Activated T-cell treated with anti-CD3 and anti-CD28 coated beads, Interleukin-2, amount 50 U/mL, for 24 hours (primary cell): ENCODE results near the gene UCK1.

Experiments used
- DNase-seq: peaks from one replicate; pipeline ENCODE4 v3.0.0-alpha.2; 2020
- H3K27ac Mint-ChIP-seq: 2 replicates; pipeline ENCODE4 v1.8.0; 2020; ENCODE audit warnings: mild to moderate bottlenecking, mixed read lengths
- H3K27me3 Mint-ChIP-seq: 2 replicates; pipeline ENCODE4 v1.8.0; 2020; ENCODE audit warnings: mixed read lengths
- H3K36me3 Mint-ChIP-seq: 2 replicates; pipeline ENCODE4 v1.8.0; 2020; ENCODE audit warnings: low read depth, mixed read lengths
- H3K4me1 Mint-ChIP-seq: 2 replicates; pipeline ENCODE4 v1.8.0; 2020; ENCODE audit warnings: low read depth, mixed read lengths
- H3K4me3 Mint-ChIP-seq: 2 replicates; pipeline ENCODE4 v1.8.0; 2020; ENCODE audit warnings: mild to moderate bottlenecking, moderate library complexity, mixed read lengths
- H3K9me3 Mint-ChIP-seq: 2 replicates; pipeline ENCODE4 v1.8.0; 2020; ENCODE audit warnings: mixed read lengths

Gene UCK1

GRCh38 chr9:131539223-131539923 is 8.3 kb upstream of the UCK1 start:
- H3K27ac Mint-ChIP-seq = peak overlapping the region; percentile 68
- H3K36me3 Mint-ChIP-seq = peaks cover 9% of the 10 kb centered on the region

GRCh38 chr9:131537946-131538345 is 6.9 kb upstream of the UCK1 start:
- Mint-ChIP-seq H3K27me3 (no peaks in the 10 kb centered on the region), H3K4me3 (no peak overlapping the region), H3K36me3 (peaks cover 2% of the 10 kb centered on the region), H3K27ac (no peak overlapping the region), H3K4me1 (peaks cover 32% of the 10 kb centered on the region), H3K9me3 (peaks cover 5% of the 10 kb centered on the region)
- DNase-seq = no peak

More at GRCh38 chr9:131539223-131539923, 8.3 kb upstream of the UCK1 start:
- Mint-ChIP-seq H3K4me3 (no peak overlapping the region), H3K27me3 (peaks cover 2% of the 10 kb centered on the region), H3K4me1 (peaks cover 29% of the 10 kb centered on the region), H3K9me3 (peaks cover 17% of the 10 kb centered on the region)
- no peak for DNase-seq

- Mint-ChIP-seq H3K4me3 (no peak overlapping the region), H3K27me3 (no peaks in the 10 kb centered on the region), H3K9me3 (no peaks in the 10 kb centered on the region), H3K27ac (no peak overlapping the region), H3K4me1 (peaks cover 32% of the 10 kb centered on the region), H3K36me3 (peaks cover 6% of the 10 kb centered on the region)
- DNase-seq = no peak
These were observed 3.7 kb upstream of the UCK1 start for GRCh38 chr9:131534721-131535237.

- peak; percentile 45 for DNase-seq
- peaks cover 31% of the 10 kb centered on the region for H3K4me1 Mint-ChIP-seq
- H3K4me3 Mint-ChIP-seq = peak overlapping the region; percentile 86
- peak overlapping the region; percentile 88 for H3K27ac Mint-ChIP-seq
- no peaks in the 10 kb centered on the region for H3K9me3 Mint-ChIP-seq
- H3K27me3 Mint-ChIP-seq = no peaks in the 10 kb centered on the region
- H3K36me3 Mint-ChIP-seq = peaks cover 43% of the 10 kb centered on the region
These were observed 530 bp downstream of the UCK1 start for GRCh38 chr9:131530546-131530919.

GRCh38 chr9:131529597-131530545 is 1.2 kb downstream of the UCK1 start:
- peak overlapping the region; percentile 86 for H3K4me3 Mint-ChIP-seq
- peaks cover 29% of the 10 kb centered on the region for H3K4me1 Mint-ChIP-seq
- no peaks in the 10 kb centered on the region for H3K27me3 Mint-ChIP-seq
- DNase-seq = no peak
- H3K27ac Mint-ChIP-seq = peak overlapping the region; percentile 88
- no peaks in the 10 kb centered on the region for H3K9me3 Mint-ChIP-seq
- peaks cover 50% of the 10 kb centered on the region for H3K36me3 Mint-ChIP-seq

- Mint-ChIP-seq H3K27me3 (no peaks in the 10 kb centered on the region), H3K36me3 (peaks cover 58% of the 10 kb centered on the region), H3K4me1 (peaks cover 28% of the 10 kb centered on the region), H3K4me3 (peak overlapping the region; percentile 86), H3K9me3 (no peaks in the 10 kb centered on the region), H3K27ac (no peak overlapping the region)
- no peak for DNase-seq
These were observed 2.1 kb downstream of the UCK1 start for GRCh38 chr9:131528886-131529505.

- no peak for DNase-seq
- Mint-ChIP-seq H3K4me1 (peaks cover 28% of the 10 kb centered on the region), H3K9me3 (no peaks in the 10 kb centered on the region), H3K4me3 (peak overlapping the region; percentile 58), H3K27ac (peak overlapping the region; percentile 50), H3K36me3 (peaks cover 66% of the 10 kb centered on the region), H3K27me3 (no peaks in the 10 kb centered on the region)
These were observed 2.9 kb downstream of the UCK1 start for GRCh38 chr9:131528186-131528585.

GRCh38 chr9:131525643-131526565 is 5.2 kb downstream of the UCK1 start:
- Mint-ChIP-seq H3K36me3 (peaks cover 89% of the 10 kb centered on the region), H3K4me1 (peaks cover 26% of the 10 kb centered on the region)

GRCh38 chr9:131524665-131525315 is 6.3 kb downstream of the UCK1 start:
- H3K4me3 Mint-ChIP-seq = no peak overlapping the region
- no peak for DNase-seq
- peak overlapping the region; percentile 63 for H3K27ac Mint-ChIP-seq
- peaks cover 95% of the 10 kb centered on the region for H3K36me3 Mint-ChIP-seq
- peaks cover 20% of the 10 kb centered on the region for H3K4me1 Mint-ChIP-seq
- H3K9me3 Mint-ChIP-seq = no peaks in the 10 kb centered on the region
- no peaks in the 10 kb centered on the region for H3K27me3 Mint-ChIP-seq

More at GRCh38 chr9:131525643-131526565, 5.2 kb downstream of the UCK1 start:
- Mint-ChIP-seq H3K4me3 (no peak overlapping the region), H3K27ac (no peak overlapping the region), H3K27me3 (no peaks in the 10 kb centered on the region), H3K9me3 (no peaks in the 10 kb centered on the region)
- no peak for DNase-seq

GRCh38 chr9:131523451-131524435 is 7.3 kb downstream of the UCK1 start:
- Mint-ChIP-seq H3K9me3 (no peaks in the 10 kb centered on the region), H3K4me1 (peaks cover 15% of the 10 kb centered on the region), H3K4me3 (no peak overlapping the region), H3K27ac (peak overlapping the region; percentile 63), H3K27me3 (no peaks in the 10 kb centered on the region), H3K36me3 (peaks cover 95% of the 10 kb centered on the region)
- no peak for DNase-seq

- DNase-seq = no peak
- peaks cover 11% of the 10 kb centered on the region for H3K4me1 Mint-ChIP-seq
- no peak overlapping the region for H3K27ac Mint-ChIP-seq
- H3K36me3 Mint-ChIP-seq = peaks cover 95% of the 10 kb centered on the region
- no peaks in the 10 kb centered on the region for H3K27me3 Mint-ChIP-seq
- no peaks in the 10 kb centered on the region for H3K9me3 Mint-ChIP-seq
- H3K4me3 Mint-ChIP-seq = no peak overlapping the region
These were observed 8.0 kb downstream of the UCK1 start for GRCh38 chr9:131523086-131523388.

- peak overlapping the region; percentile 50 for H3K27ac Mint-ChIP-seq
- H3K4me3 Mint-ChIP-seq = no peak overlapping the region
These were observed 8.6 kb downstream of the UCK1 start for GRCh38 chr9:131522257-131523085.

More at GRCh38 chr9:131522257-131523085, 8.6 kb downstream of the UCK1 start:
- Mint-ChIP-seq H3K9me3 (no peaks in the 10 kb centered on the region), H3K4me1 (peaks cover 10% of the 10 kb centered on the region), H3K27me3 (no peaks in the 10 kb centered on the region), H3K36me3 (peaks cover 98% of the 10 kb centered on the region)
- DNase-seq = no peak
